ENCODE data around the gene SAXO2. TPM values are rescaled to one million over a fixed set of nuclear protein-coding genes. Genes with fewer than 3 reads are reported as not detected.
"Not testable (repeated sequence)": the region's sequence is repeated elsewhere in the genome, so short reads cannot be mapped to it uniquely, and the experiment has no call there.

The SAXO2 gene
- total and polyA plus RNA-seq, 2 donors (not counting 1 experiment from before 2014, with no cell fraction given) = 2.5 to 30.2 TPM

DNA sequence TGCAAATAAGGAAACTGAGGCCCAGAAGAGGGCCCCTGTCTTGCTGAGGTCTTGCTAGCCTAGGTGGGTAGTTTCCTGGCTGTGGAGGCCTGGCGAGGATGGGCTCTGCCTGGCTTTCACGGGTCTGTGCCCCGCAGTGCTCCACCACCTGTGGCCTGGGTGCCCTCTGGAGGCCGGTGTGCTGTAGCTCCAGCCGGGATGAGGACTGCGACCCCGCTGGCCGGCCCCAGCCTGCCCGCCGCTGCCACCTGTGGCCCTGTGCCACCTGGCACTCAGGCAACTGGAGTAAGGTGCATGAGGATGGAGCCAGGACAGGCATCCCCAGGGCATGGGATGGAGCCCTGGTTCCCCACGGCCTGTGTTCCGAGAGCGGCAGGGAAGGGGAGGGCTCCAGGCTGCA lies 66.4 kb downstream of the SAXO2 start:
- DNase-seq; H3K4me2 ChIP-seq (replicated peaks; ENCODE audit: low read depth, low read length, poor library complexity, severe bottlenecking); intact Hi-C loops (cut with micrococcal nuclease); CTCF ChIA-PET; H3K27ac Mint-ChIP-seq; H3K4me3 ChIP-seq (ENCODE audit: control extremely low read depth in 1 of 5, extremely low read depth in 1 of 5, insufficient read depth in 1 of 5, low read depth in 2 of 5, low read length in 4 of 5); H3K4me1 Mint-ChIP-seq; POLR2A ChIA-PET; H4K20me1 ChIP-seq (ENCODE audit: control insufficient read depth, insufficient read depth, low read length, poor library complexity, severe bottlenecking); H3K27me3 ChIP-seq (replicated peaks in 1 of 4; ENCODE audit: control extremely low read depth in 1 of 4, control insufficient read depth in 3 of 4, insufficient read depth in 4 of 4, low read length in 3 of 4); H3K9me3 ChIP-seq (ENCODE audit: control extremely low read depth in 1 of 3, control insufficient read depth in 2 of 3, insufficient read depth in 1 of 3, low read length in 2 of 3); H3K79me2 ChIP-seq (ENCODE audit: control insufficient read depth, insufficient read depth, low read length); H3K27ac ChIP-seq (ENCODE audit: low read length in 2 of 2); H3K27me3 Mint-ChIP-seq; H3K4me1 ChIP-seq (ENCODE audit: control insufficient read depth in 2 of 2, insufficient read depth in 2 of 2, low read length in 2 of 2); H3K9me3 Mint-ChIP-seq (ENCODE audit: insufficient read depth); H3K36me3 ChIP-seq (replicated peaks in 1 of 2; ENCODE audit: control extremely low read depth in 1 of 2, control insufficient read depth in 1 of 2, extremely low read depth in 1 of 2, insufficient read depth in 2 of 2, low read length in 1 of 2); H3K9ac ChIP-seq (ENCODE audit: low read length); ATAC-seq (ENCODE audit: low read depth); H2AFZ ChIP-seq (ENCODE audit: insufficient read depth, low read depth, low read length, poor library complexity, severe bottlenecking); H3K4me3 Mint-ChIP-seq: not testable (repeated sequence)
- WGBS (ENCODE audit: insufficient coverage) = no CpG with 5 or more reads among the region's 13 CpGs

GRCh38 chr15:82330921-82331320 lies 68.3 kb downstream of the SAXO2 start:
- H3K9me3 Mint-ChIP-seq (ENCODE audit: insufficient read depth); H3K27ac ChIP-seq (ENCODE audit: low read length in 2 of 2); H3K4me1 Mint-ChIP-seq; H3K27me3 ChIP-seq (replicated peaks in 1 of 4; ENCODE audit: control extremely low read depth in 1 of 4, control insufficient read depth in 3 of 4, insufficient read depth in 4 of 4, low read length in 3 of 4); CTCF ChIA-PET; H3K4me2 ChIP-seq (replicated peaks; ENCODE audit: low read depth, low read length, poor library complexity, severe bottlenecking); POLR2A ChIA-PET; intact Hi-C loops (cut with micrococcal nuclease); H2AFZ ChIP-seq (ENCODE audit: insufficient read depth, low read depth, low read length, poor library complexity, severe bottlenecking); H3K27me3 Mint-ChIP-seq; DNase-seq; H3K79me2 ChIP-seq (ENCODE audit: control insufficient read depth, insufficient read depth, low read length); H3K4me3 ChIP-seq (ENCODE audit: control extremely low read depth in 1 of 5, extremely low read depth in 1 of 5, insufficient read depth in 1 of 5, low read depth in 2 of 5, low read length in 4 of 5); H3K9ac ChIP-seq (ENCODE audit: low read length); H3K4me1 ChIP-seq (ENCODE audit: control insufficient read depth in 2 of 2, insufficient read depth in 2 of 2, low read length in 2 of 2); ATAC-seq (ENCODE audit: low read depth); H3K4me3 Mint-ChIP-seq; H3K27ac Mint-ChIP-seq; H3K9me3 ChIP-seq (ENCODE audit: control extremely low read depth in 1 of 3, control insufficient read depth in 2 of 3, insufficient read depth in 1 of 3, low read length in 2 of 3); H4K20me1 ChIP-seq (ENCODE audit: control insufficient read depth, insufficient read depth, low read length, poor library complexity, severe bottlenecking); H3K36me3 ChIP-seq (replicated peaks in 1 of 2; ENCODE audit: control extremely low read depth in 1 of 2, control insufficient read depth in 1 of 2, extremely low read depth in 1 of 2, insufficient read depth in 2 of 2, low read length in 1 of 2): not testable (repeated sequence)
- WGBS (ENCODE audit: insufficient coverage) = no CpG with 5 or more reads among the region's 11 CpGs

DNA sequence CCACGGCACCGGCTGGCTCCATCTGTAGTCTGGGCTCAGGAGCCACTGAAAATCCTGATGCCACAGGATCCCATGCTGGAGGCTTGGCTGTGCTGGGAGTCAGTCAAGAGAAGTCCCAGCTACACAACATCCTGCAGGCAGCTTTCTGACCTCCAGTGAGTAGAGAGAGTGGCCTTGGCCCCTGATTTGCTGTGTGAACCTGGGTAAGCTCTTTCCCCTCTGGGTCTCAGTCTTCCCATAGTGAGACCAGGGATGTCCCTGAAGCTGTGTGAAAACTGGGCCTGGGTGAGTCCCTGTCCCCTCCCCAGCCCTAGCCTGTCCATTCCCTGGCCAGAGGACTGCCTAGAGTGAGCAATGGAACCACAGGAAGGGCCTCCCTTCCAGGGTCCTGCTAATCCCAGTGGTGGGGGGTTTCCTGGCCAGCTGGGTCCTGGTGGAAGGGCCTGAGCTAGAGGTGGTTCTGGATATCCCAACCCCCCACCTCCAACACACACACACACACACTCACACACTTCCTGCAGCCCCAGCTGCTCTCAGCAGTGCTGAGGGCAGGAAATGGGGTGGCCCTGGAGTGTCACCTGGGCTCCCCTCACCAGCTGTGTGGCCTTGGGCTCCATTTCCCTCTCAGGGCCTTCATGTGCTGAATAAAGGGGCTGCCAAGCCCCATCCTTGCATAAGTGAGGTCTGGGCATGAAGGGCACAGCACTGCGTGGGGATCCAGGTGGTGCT lies 69.1 kb downstream of the SAXO2 start:
- H4K20me1 ChIP-seq (ENCODE audit: control insufficient read depth, insufficient read depth, low read length, poor library complexity, severe bottlenecking); H3K4me3 ChIP-seq (ENCODE audit: control extremely low read depth in 1 of 5, extremely low read depth in 1 of 5, insufficient read depth in 1 of 5, low read depth in 2 of 5, low read length in 4 of 5); H3K4me3 Mint-ChIP-seq; H3K79me2 ChIP-seq (ENCODE audit: control insufficient read depth, insufficient read depth, low read length); H3K9me3 ChIP-seq (ENCODE audit: control extremely low read depth in 1 of 3, control insufficient read depth in 2 of 3, insufficient read depth in 1 of 3, low read length in 2 of 3); H3K9me3 Mint-ChIP-seq (ENCODE audit: insufficient read depth); H3K27ac ChIP-seq (ENCODE audit: low read length in 2 of 2); H3K27ac Mint-ChIP-seq; H3K4me1 Mint-ChIP-seq; H3K4me1 ChIP-seq (ENCODE audit: control insufficient read depth in 2 of 2, insufficient read depth in 2 of 2, low read length in 2 of 2); H3K9ac ChIP-seq (ENCODE audit: low read length); H3K4me2 ChIP-seq (replicated peaks; ENCODE audit: low read depth, low read length, poor library complexity, severe bottlenecking); POLR2A ChIA-PET; H3K27me3 ChIP-seq (replicated peaks in 1 of 4; ENCODE audit: control extremely low read depth in 1 of 4, control insufficient read depth in 3 of 4, insufficient read depth in 4 of 4, low read length in 3 of 4); H2AFZ ChIP-seq (ENCODE audit: insufficient read depth, low read depth, low read length, poor library complexity, severe bottlenecking); DNase-seq; H3K27me3 Mint-ChIP-seq; CTCF ChIA-PET; H3K36me3 ChIP-seq (replicated peaks in 1 of 2; ENCODE audit: control extremely low read depth in 1 of 2, control insufficient read depth in 1 of 2, extremely low read depth in 1 of 2, insufficient read depth in 2 of 2, low read length in 1 of 2); intact Hi-C loops (cut with micrococcal nuclease): not testable (repeated sequence)
- no CpG with 5 or more reads among the region's 3 CpGs for WGBS (ENCODE audit: insufficient coverage)
- peak; percentile 69 for ATAC-seq (ENCODE audit: low read depth)

GRCh38 chr15:82332711-82333602 lies 70.3 kb downstream of the SAXO2 start:
- H3K9me3 Mint-ChIP-seq (ENCODE audit: insufficient read depth); H2AFZ ChIP-seq (ENCODE audit: insufficient read depth, low read depth, low read length, poor library complexity, severe bottlenecking); H3K27ac ChIP-seq (ENCODE audit: low read length in 2 of 2); H3K27me3 Mint-ChIP-seq; H3K79me2 ChIP-seq (ENCODE audit: control insufficient read depth, insufficient read depth, low read length); H3K4me3 Mint-ChIP-seq; H3K4me1 ChIP-seq (ENCODE audit: control insufficient read depth in 2 of 2, insufficient read depth in 2 of 2, low read length in 2 of 2); DNase-seq; H3K27ac Mint-ChIP-seq; H3K9me3 ChIP-seq (ENCODE audit: control extremely low read depth in 1 of 3, control insufficient read depth in 2 of 3, insufficient read depth in 1 of 3, low read length in 2 of 3); H3K36me3 ChIP-seq (replicated peaks in 1 of 2; ENCODE audit: control extremely low read depth in 1 of 2, control insufficient read depth in 1 of 2, extremely low read depth in 1 of 2, insufficient read depth in 2 of 2, low read length in 1 of 2); H3K4me3 ChIP-seq (ENCODE audit: control extremely low read depth in 1 of 5, extremely low read depth in 1 of 5, insufficient read depth in 1 of 5, low read depth in 2 of 5, low read length in 4 of 5); CTCF ChIA-PET; POLR2A ChIA-PET; H3K4me2 ChIP-seq (replicated peaks; ENCODE audit: low read depth, low read length, poor library complexity, severe bottlenecking); H4K20me1 ChIP-seq (ENCODE audit: control insufficient read depth, insufficient read depth, low read length, poor library complexity, severe bottlenecking); intact Hi-C loops (cut with micrococcal nuclease); H3K27me3 ChIP-seq (replicated peaks in 1 of 4; ENCODE audit: control extremely low read depth in 1 of 4, control insufficient read depth in 3 of 4, insufficient read depth in 4 of 4, low read length in 3 of 4); H3K4me1 Mint-ChIP-seq; ATAC-seq (ENCODE audit: low read depth); H3K9ac ChIP-seq (ENCODE audit: low read length): not testable (repeated sequence)
- 9% methylated on average over 4 of the region's 13 CpGs for WGBS (ENCODE audit: insufficient coverage)
